K562 (cell line): ENCODE results near the gene HOXC12. TPM values are rescaled to one million over a fixed set of nuclear protein-coding genes. Genes with fewer than 3 reads are reported as not detected.

Experiments used
- ATAC-seq: fragments of 200-7000 bp; cut with Tn5 transposase; 3 replicates; pipeline ENCODE4 v1.9.1; 2020; ENCODE audit warnings: moderate library complexity
- BruUV-seq: library from RNA; stranded (reverse); fragments of 400-500 nt; replicated peaks from 2 replicates; lab custom pipeline; 2021; lab: Mats Ljungman, UMichigan
- CTCF ChIA-PET: fragments of 300-600 bp; formaldehyde crosslinking; extraction: SDS; loops from one replicate; lab custom pipeline; 2021; ENCODE audit warnings: low intra/inter-chr PET ratio; lab: Yijun Ruan, JAX
- POLR2A ChIA-PET: fragments of 300-600, 350-650 bp; sonication (Branson Sonifier 250); formaldehyde crosslinking; extraction: SDS; loops from one replicate; lab custom pipeline; 2021; ENCODE audit warnings: antibody characterized with exemption, inconsistent platforms; lab: Yijun Ruan, JAX
- DNase-seq, 4 experiments: peaks; one replicate each; pipeline versions ENCODE4 v3.0.0 to v3.0.0-alpha.2; 2011 to 2018; ENCODE audit warnings: low spot score in 3 of 4, mixed read lengths in 3 of 4; ENCODE audit errors: extremely low read depth in 1 of 4
- FAIRE-seq: peaks from 2 replicates; lab custom pipeline; 2011; peaks lifted over from hg19 to GRCh38; lab: Jason Lieb, UNC
- H2AFZ ChIP-seq: 2 replicates; pipeline ENCODE4 v1.6.0; 2011; ENCODE audit warnings: low read depth, low read length, control low read depth, inconsistent platforms
- H3K27ac ChIP-seq: fragments of 200-600 bp; 3 replicates; pipeline ENCODE4 v1.8.0; 2011; ENCODE audit warnings: low read depth, mild to moderate bottlenecking, control low read depth, inconsistent platforms, low read length, moderate library complexity, mixed read lengths; ENCODE audit errors: extremely low read depth
- H3K27me3 ChIP-seq, 2 experiments: fragments of 300-600 bp in 1 of 2; 2 replicates in 1 of 2; 3 replicates in 1 of 2; pipeline versions ENCODE4 v1.6.0 to v1.8.0; 2011; ENCODE audit warnings: inconsistent platforms in 2 of 2, low read length in 2 of 2, mild to moderate bottlenecking in 1 of 2, mixed read lengths in 1 of 2, moderate library complexity in 1 of 2; ENCODE audit not compliant: control insufficient read depth in 2 of 2, insufficient read depth in 2 of 2
- H3K36me3 ChIP-seq: fragments of 300-600 bp; 3 replicates; pipeline ENCODE4 v1.8.0; 2011; ENCODE audit warnings: mild to moderate bottlenecking, low read length, inconsistent platforms; ENCODE audit not compliant: control insufficient read depth, insufficient read depth
- H3K4me1 ChIP-seq, 2 experiments: fragments of 200-600 bp in 1 of 2; replicated peaks in 1 of 2; 2 replicates in 1 of 2; 3 replicates in 1 of 2; pipeline versions ENCODE4 v1.5.1 to v1.8.0; 2011; ENCODE audit warnings: inconsistent platforms in 2 of 2, low read length in 2 of 2, mild to moderate bottlenecking in 1 of 2, mixed read lengths in 1 of 2, moderate library complexity in 1 of 2; ENCODE audit not compliant: control insufficient read depth in 2 of 2, insufficient read depth in 2 of 2
- H3K4me2 ChIP-seq: 2 replicates; pipeline ENCODE4 v1.6.1; 2011; ENCODE audit warnings: low read length, control low read depth, inconsistent platforms, mixed read lengths; ENCODE audit not compliant: insufficient read depth
- H3K4me3 ChIP-seq: fragments of 200-600 bp; sonication (generic), shearing (Covaris generic); 2 replicates; pipeline ENCODE4 v1.5.1; 2016; ENCODE audit warnings: control low read depth, inconsistent platforms
- H3K79me2 ChIP-seq: fragments of 200-600 bp; 3 replicates; pipeline ENCODE4 v1.8.0; 2011; ENCODE audit warnings: low read length, inconsistent platforms; ENCODE audit not compliant: control insufficient read depth, insufficient read depth
- H3K9ac ChIP-seq, 2 experiments: 2 replicates each; pipeline versions ENCODE4 v1.6.0 to v1.6.1; 2011; ENCODE audit warnings: low read depth in 2 of 2, low read length in 2 of 2, control low read depth in 1 of 2, inconsistent platforms in 1 of 2, mild to moderate bottlenecking in 1 of 2, mixed read lengths in 1 of 2; ENCODE audit not compliant: insufficient read depth in 1 of 2
- H3K9me1 ChIP-seq: one replicate; pipeline ENCODE4 v1.6.0; 2011; ENCODE audit warnings: inconsistent platforms, mild to moderate bottlenecking, low read length, moderate library complexity; ENCODE audit not compliant: control insufficient read depth, insufficient read depth
- H3K9me3 ChIP-seq: replicated peaks from 2 replicates; pipeline ENCODE4 v1.5.1; 2011; ENCODE audit warnings: low read depth, low read length, inconsistent platforms; ENCODE audit not compliant: control insufficient read depth, insufficient read depth
- H4K20me1 ChIP-seq: replicated peaks from 2 replicates; pipeline ENCODE4 v1.6.1; 2011; ENCODE audit warnings: low read length, inconsistent platforms, mixed read lengths; ENCODE audit not compliant: control insufficient read depth, insufficient read depth
- CTCF ChIP-seq, 3 experiments: IDR thresholded peaks in 2 of 3; conservative IDR thresholded peaks in 1 of 3; 2 replicates each; pipeline ENCODE4 v1.5.1; 2011 to 2012; ENCODE audit warnings: low read length in 3 of 3, mild to moderate bottlenecking in 3 of 3, control low read depth in 2 of 3, improper control_type of control experiment in 1 of 3, inconsistent platforms in 1 of 3, low read depth in 1 of 3, mixed read lengths in 1 of 3, moderate library complexity in 1 of 3; ENCODE audit not compliant: insufficient read depth in 2 of 3
- HSF4 ChIP-seq: fragments of 250-450 bp; sonication (Bioruptor Pico); IDR thresholded peaks from 2 replicates; pipeline ENCODE4 v2.1.2; 2022; ENCODE audit warnings: mild to moderate bottlenecking, moderate library complexity, borderline replicate concordance
- L3MBTL2 ChIP-seq: fragments of 450-650 bp; IDR thresholded peaks from 2 replicates; pipeline ENCODE4 v1.6.1; 2016; ENCODE audit warnings: mild to moderate bottlenecking, moderate library complexity
- NR4A1 ChIP-seq, 2 experiments: fragments of 250-450 bp in 1 of 2; fragments of 450-650 bp in 1 of 2; sonication (Bioruptor Pico) in 1 of 2; IDR thresholded peaks; 2 replicates each; pipeline versions ENCODE4 v1.4.0 to v1.6.1; 2016 to 2020; ENCODE audit warnings: mild to moderate bottlenecking in 2 of 2, missing compliant biosample characterization in 1 of 2, missing genetic modification characterization in 1 of 2, moderate library complexity in 1 of 2
- RAD21 ChIP-seq, 2 experiments: fragments of 250-450 bp in 1 of 2; fragments of 450-650 bp in 1 of 2; sonication (Bioruptor Pico) in 1 of 2; formaldehyde crosslinking in 1 of 2; IDR thresholded peaks in 1 of 2; conservative IDR thresholded peaks in 1 of 2; 2 replicates each; pipeline versions ENCODE4 v1.4.0 to v1.8.0; 2020 to 2022; ENCODE audit warnings: mild to moderate bottlenecking in 2 of 2, moderate library complexity in 1 of 2
- ZFP30 ChIP-seq: fragments of 250-450 bp; sonication (Bioruptor Pico); IDR thresholded peaks from 2 replicates; pipeline ENCODE4 v1.8.0; 2022; ENCODE audit warnings: moderate library complexity, mild to moderate bottlenecking, inconsistent platforms, borderline replicate concordance
- WGBS: fragments of 100-300 bp; shearing (Covaris generic); methylation state at CpG from one replicate; pipeline ENCODE4 v1.1.6; 2016; ENCODE audit warnings: low coverage, mixed read lengths; ENCODE audit not compliant: insufficient coverage; ENCODE audit errors: missing lambda C conversion rate; 5-methylcytosine and 5-hydroxymethylcytosine counted together
- in situ Hi-C: fragments of 300-500 bp; cut with MboI; formaldehyde crosslinking; loops from 4 replicates; pipeline ENCODE4 v1.15.0; 2018; ENCODE audit warnings: inconsistent platforms, mixed read lengths
- intact Hi-C: fragments of 100-400 bp; cut with micrococcal nuclease; formaldehyde crosslinking; loops from 2 replicates; pipeline ENCODE4 v1.14.2; 2022
- polyA plus RNA-seq, 8 experiments: library from polyadenylated mRNA; depleted of rRNA in 4 of 8; stranded (reverse) in 5 of 8; unstranded in 3 of 8; fragments of >200 nt; fragmentation: Nextera tagmentation in 2 of 8; fragmentation: Illumina TruSeq in 1 of 8; extraction: Ambion mirVana in 2 of 8; extraction: Trizol in 1 of 8; gene quantifications; 2 replicates each; pipeline versions ENCODE4 v1.2.1 to v1.2.3, GENCODE V29; 2011 to 2014; ENCODE audit warnings: inconsistent platforms in 1 of 8, missing spikeins in 1 of 8
- total RNA-seq, 7 experiments: library from RNA; depleted of rRNA in 6 of 7; stranded (reverse); fragments of >200 nt in 6 of 7; fragmentation: Illumina TruSeq in 2 of 7; extraction: Trizol in 2 of 7; gene quantifications; 2 replicates each; pipeline versions ENCODE4 v1.2.1 to v1.2.3, GENCODE V29; 2011 to 2021; ENCODE audit warnings: low replicate concordance in 1 of 7

HOXC12 gene
- total and polyA plus RNA-seq, 9 of the 15 experiments (the other 6 are each of a cell fraction or from before 2014, with no cell fraction given), result 0.04 to 0.36 (median 0.11) TPM; not detected in 1

DNA sequence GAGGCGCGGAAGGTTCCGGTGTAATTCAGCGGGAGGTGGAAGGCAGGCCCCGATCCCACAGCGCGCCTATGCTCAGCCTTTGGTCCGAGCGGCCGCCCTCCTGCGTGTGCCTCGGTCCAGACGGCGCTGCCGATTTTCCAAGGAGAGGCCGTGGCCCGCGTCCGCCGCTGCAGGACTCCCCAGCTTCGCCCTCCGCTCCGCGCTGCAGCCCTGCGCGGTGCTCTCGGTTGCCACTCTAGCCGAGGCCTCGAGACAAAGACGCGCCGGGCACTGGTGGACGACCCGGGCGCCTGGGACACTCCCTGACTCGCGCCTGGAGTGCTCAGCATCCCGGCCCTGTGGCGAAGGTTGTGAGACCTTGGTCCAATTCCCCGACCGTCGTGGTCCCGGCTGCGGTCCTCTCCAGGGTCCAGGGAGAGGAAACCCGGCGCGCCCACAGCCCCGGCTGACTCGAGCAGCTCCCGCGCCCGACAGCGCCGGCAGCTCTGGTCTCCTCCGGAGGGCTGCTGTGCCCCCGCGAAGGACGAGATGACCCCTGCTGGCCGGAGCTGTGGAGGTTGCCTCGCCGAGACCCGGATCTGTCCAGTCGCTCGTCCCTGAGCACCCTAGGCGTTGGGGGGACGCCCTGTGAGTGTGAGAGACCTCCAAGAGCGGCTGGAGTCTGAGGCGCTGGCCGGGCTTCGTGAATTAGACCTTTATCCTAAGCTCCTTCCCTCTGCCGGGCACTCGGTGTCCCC is 6.5 kb downstream of the HOXC12 start:
- peak in 2 of 4 experiments; percentile 33 for DNase-seq
- Histone ChIP-seq H3K9ac (no peak overlapping the region; a peak in 1 of 4 replicates), H4K20me1 (0 out of 2 replicates have a peak, but pooled peaks cover 19% of the 10 kb centered on the region), H3K27ac (no peak overlapping the region), H3K27me3 (peaks cover 61 to 79% of the 10 kb centered on the region in 2 experiments), H2AFZ (no peak overlapping the region), H3K9me3 (no peaks in the 10 kb centered on the region), H3K79me2 (no peaks in the 10 kb centered on the region), H3K9me1 (no peaks in the 10 kb centered on the region), H3K4me1 (peaks cover 0 to 18% of the 10 kb centered on the region in 2 experiments; a peak in 4 of 5 replicates), H3K36me3 (no peaks in the 10 kb centered on the region), H3K4me3 (no peak overlapping the region), H3K4me2 (no peak overlapping the region)
- WGBS, result 18% methylated on average over 39 of the region's 72 CpGs
- peak; percentile 66 for ATAC-seq
- POLR2A ChIA-PET, result interaction anchor here (0.6 kb wide), 1 partner anchor 125 kb away, joined by 3 read pairs; no protein-coding TSS in a partner anchor
- TF ChIP-seq HSF4 (CRISPR knock-in tag), result no peak
- TF ChIP-seq ZFP30 (CRISPR knock-in tag), result no peak
- no peak for TF ChIP-seq NR4A1 (CRISPR knock-in tag; IDR thresholded peaks at IDR 0.05)
- TF ChIP-seq NR4A1 (tag; IDR thresholded peaks at IDR 0.05), result no peak
- peak in 1 of 3 experiments; percentile 28; a peak in 2 of 6 replicates for TF ChIP-seq CTCF (IDR thresholded peaks at IDR 0.05 in 2 of 3, conservative IDR thresholded peaks at IDR 0.05 in 1 of 3; ENCODE audit: insufficient read depth in 2 of 3, low read depth in 1 of 3, low read length in 3 of 3)
- TF ChIP-seq RAD21 (CRISPR knock-in tag; conservative IDR thresholded peaks at IDR 0.05 in 1 of 2, IDR thresholded peaks at IDR 0.05 in 1 of 2), result 0 out of 4 replicates have a peak, but pooled peaks of 1 of the 2 experiments have one; percentile 14
- TF ChIP-seq L3MBTL2, result no peak
- in situ Hi-C loops (no loop called here), intact Hi-C loops (no loop called here)
- BruUV-seq, result no TSS peak
- FAIRE-seq, result no peak
- CTCF ChIA-PET, result no interaction called here
